Lung (tissue), 12 donors: Measurements from ENCODE around the gene ANKRD11. TPM values are rescaled to one million over a fixed set of nuclear protein-coding genes. Genes with fewer than 3 reads are reported as not detected.
"Not testable (repeated sequence)": the region's sequence is repeated elsewhere in the genome, so short reads cannot be mapped to it uniquely, and the experiment has no call there.

Source experiments
- ATAC-seq: fragments of 200-7000 bp; cut with Tn5 transposase; one replicate; pipeline ENCODE4 v1.9.1; 2020; ENCODE audit warnings: moderate number of reproducible peaks; ENCODE audit not compliant: insufficient read depth, low FRiP score
- DNase-seq, 3 donors: peaks; one replicate each; pipeline ENCODE4 v3.0.0-alpha.2; 2013 to 2017
- H3K27ac ChIP-seq, 2 donors: one replicate each; pipeline ENCODE4 v1.5.1; 2013; ENCODE audit warnings: mild to moderate bottlenecking in 2 of 2, moderate library complexity in 2 of 2, control low read depth in 1 of 2, inconsistent platforms in 1 of 2, low read depth in 1 of 2, low read length in 1 of 2
- H3K27me3 ChIP-seq, 3 donors: one replicate each; pipeline ENCODE4 v1.5.1; 2013; ENCODE audit warnings: low read length in 2 of 3; ENCODE audit not compliant: control insufficient read depth in 3 of 3, insufficient read depth in 3 of 3
- H3K36me3 ChIP-seq, 4 donors: one replicate each; pipeline ENCODE4 v1.5.1; 2013; ENCODE audit warnings: low read length in 4 of 4, mild to moderate bottlenecking in 1 of 4, moderate library complexity in 1 of 4; ENCODE audit not compliant: control insufficient read depth in 4 of 4, insufficient read depth in 4 of 4
- H3K4me1 ChIP-seq, 5 donors: one replicate each; pipeline ENCODE4 v1.5.1; 2013; ENCODE audit warnings: low read length in 5 of 5, mild to moderate bottlenecking in 2 of 5, moderate library complexity in 1 of 5; ENCODE audit not compliant: control insufficient read depth in 5 of 5, insufficient read depth in 5 of 5
- H3K4me3 ChIP-seq: one replicate; pipeline ENCODE4 v1.5.1; 2013; ENCODE audit warnings: mild to moderate bottlenecking, control low read depth, moderate library complexity
- H3K9ac ChIP-seq, 2 donors: one replicate each; pipeline ENCODE4 v1.5.1; 2013; ENCODE audit warnings: low read length in 2 of 2, control low read depth in 1 of 2; ENCODE audit not compliant: insufficient read depth in 1 of 2
- H3K9me3 ChIP-seq, 4 donors: one replicate each; pipeline ENCODE4 v1.5.1; 2013; ENCODE audit warnings: low read length in 3 of 4, mild to moderate bottlenecking in 1 of 4, moderate library complexity in 1 of 4; ENCODE audit not compliant: control insufficient read depth in 4 of 4, insufficient read depth in 3 of 4
- WGBS, 2 donors: extraction: QIAGEN DNeasy Blood & Tissue Kit; methylation state at CpG; one replicate each; pipeline ENCODE4 v1.1.7; 2013; 5-methylcytosine and 5-hydroxymethylcytosine counted together
- polyA plus RNA-seq, 2 donors: library from polyadenylated mRNA; stranded (reverse); fragments of 200-250 nt; gene quantifications; one replicate each; pipeline ENCODE4 v1.2.1, GENCODE V29; 2013
- total RNA-seq, 2 donors: library from RNA; depleted of rRNA in 1 of 2; stranded (reverse); fragments of >200 nt in 1 of 2; gene quantifications; one replicate each; pipeline ENCODE4 v1.2.1, GENCODE V29; 2014 to 2021
- TF ChIP-seq, protein P1 (sequence below): IDR thresholded peaks from 2 replicates; pipeline ENCODE4 v1.5.1; 2012; ENCODE audit warnings: mild to moderate bottlenecking; ENCODE audit errors: control extremely low read depth, extremely low read depth
- donor health status: control.
- donor health status: control.
- donor health status: Bipolar disorder and iron deficiency.
- donor health status: healthy.
- donor health status: DM: yes; HTN: yes; CAD: no.

The ANKRD11 gene
- total and polyA plus RNA-seq, 4 donors = 58.5 to 162 (median 89.5) TPM

DNA sequence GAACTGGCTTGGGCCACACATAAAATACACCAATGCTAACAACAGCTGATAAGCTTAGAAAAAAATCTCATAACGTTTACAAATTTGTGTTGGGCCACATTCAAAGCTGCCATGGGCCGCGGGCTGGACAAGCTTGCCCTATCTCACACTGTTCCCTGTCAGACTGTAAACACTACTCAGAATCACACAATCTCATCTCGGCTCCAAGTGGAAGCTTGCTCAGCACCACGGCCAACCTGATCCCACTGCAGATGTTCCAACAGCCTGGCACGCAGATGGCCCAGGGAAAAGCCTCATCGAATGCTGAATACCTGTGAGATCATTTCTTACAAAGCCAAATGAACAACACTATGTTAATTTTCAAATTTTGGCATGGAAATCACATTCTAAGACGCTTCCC lies 125.8 kb downstream of the ANKRD11 start:
- peaks cover 7 to 49% (median 27%) of the 10 kb centered on the region in 5 donors for H3K4me1 ChIP-seq
- WGBS, 2 donors = 55 to 72% methylated on average over 8 of the region's 8 CpGs
- no peaks in the 10 kb centered on the region for H3K9me3 ChIP-seq
- peaks cover 0 to 6% (median under 1%) of the 10 kb centered on the region in 4 donors for H3K36me3 ChIP-seq
- peak overlapping the region in 1 of 2 donors; percentile 24 for H3K27ac ChIP-seq
- ATAC-seq (no peak), DNase-seq (peak in 1 of 3 donors; percentile 27)
- H3K27me3 ChIP-seq = no peaks in the 10 kb centered on the region
- H3K9ac ChIP-seq = no peak overlapping the region
- no peak overlapping the region for H3K4me3 ChIP-seq
- TF ChIP-seq, protein P1, sequence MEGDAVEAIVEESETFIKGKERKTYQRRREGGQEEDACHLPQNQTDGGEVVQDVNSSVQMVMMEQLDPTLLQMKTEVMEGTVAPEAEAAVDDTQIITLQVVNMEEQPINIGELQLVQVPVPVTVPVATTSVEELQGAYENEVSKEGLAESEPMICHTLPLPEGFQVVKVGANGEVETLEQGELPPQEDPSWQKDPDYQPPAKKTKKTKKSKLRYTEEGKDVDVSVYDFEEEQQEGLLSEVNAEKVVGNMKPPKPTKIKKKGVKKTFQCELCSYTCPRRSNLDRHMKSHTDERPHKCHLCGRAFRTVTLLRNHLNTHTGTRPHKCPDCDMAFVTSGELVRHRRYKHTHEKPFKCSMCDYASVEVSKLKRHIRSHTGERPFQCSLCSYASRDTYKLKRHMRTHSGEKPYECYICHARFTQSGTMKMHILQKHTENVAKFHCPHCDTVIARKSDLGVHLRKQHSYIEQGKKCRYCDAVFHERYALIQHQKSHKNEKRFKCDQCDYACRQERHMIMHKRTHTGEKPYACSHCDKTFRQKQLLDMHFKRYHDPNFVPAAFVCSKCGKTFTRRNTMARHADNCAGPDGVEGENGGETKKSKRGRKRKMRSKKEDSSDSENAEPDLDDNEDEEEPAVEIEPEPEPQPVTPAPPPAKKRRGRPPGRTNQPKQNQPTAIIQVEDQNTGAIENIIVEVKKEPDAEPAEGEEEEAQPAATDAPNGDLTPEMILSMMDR = no peak

GRCh38 chr16:89363621-89364393 lies 126.6 kb downstream of the ANKRD11 start:
- Histone ChIP-seq H3K4me3 (no peak overlapping the region), H3K36me3 (peaks cover 0 to 6% (median 0%) of the 10 kb centered on the region in 4 donors), H3K27ac (peak overlapping the region in 1 of 2 donors; percentile 18), H3K27me3 (no peaks in the 10 kb centered on the region), H3K4me1 (peaks cover 11 to 48% (median 31%) of the 10 kb centered on the region in 5 donors), H3K9ac (no peak overlapping the region), H3K9me3 (no peaks in the 10 kb centered on the region)
- 27 to 28% methylated on average over 12 of the region's 12 CpGs for WGBS, 2 donors
- no peak for DNase-seq
- no peak for ATAC-seq
- TF ChIP-seq, protein P1 = no peak

GRCh38 chr16:89362540-89363223 lies 127.7 kb downstream of the ANKRD11 start:
- Histone ChIP-seq H3K4me1 (peaks cover 11 to 50% (median 34%) of the 10 kb centered on the region in 5 donors), H3K27ac (peak overlapping the region in 1 of 2 donors; percentile 37)
- not testable (repeated sequence) for DNase-seq, H3K9ac ChIP-seq, H3K36me3 ChIP-seq, H3K27me3 ChIP-seq, H3K9me3 ChIP-seq, H3K4me3 ChIP-seq, ATAC-seq
- WGBS, 2 donors = 69 to 74% methylated on average over 10 to 13 of the region's 14 CpGs
